Right lobe of liver (tissue), 6 donors: ENCODE results near the gene CHST1. TPM values are rescaled to one million over a fixed set of nuclear protein-coding genes. Genes with fewer than 3 reads are reported as not detected.

Source experiments
- ATAC-seq, 4 donors: fragments of 200-7000 bp; cut with Tn5 transposase; one replicate each; pipeline ENCODE4 v1.9.1; 2020; ENCODE audit warnings: mild to moderate bottlenecking in 4 of 4, moderate library complexity in 4 of 4
- DNase-seq, 3 donors: peaks; one replicate each; pipeline ENCODE4 v3.0.0-alpha.2; 2020
- H3K27ac ChIP-seq, 3 donors: fragments of 200-600 bp; one replicate each; pipeline ENCODE4 v1.8.0; 2022
- H3K27me3 ChIP-seq, 2 donors: fragments of 200-600 bp; one replicate each; pipeline ENCODE4 v1.8.0; 2022
- H3K36me3 ChIP-seq, 4 donors: fragments of 200-600 bp; sonication (generic) in 1 of 4; one replicate each; pipeline versions ENCODE4 v1.5.1 to v1.8.0; 2017 to 2022; ENCODE audit warnings: control low read depth in 1 of 4
- H3K4me1 ChIP-seq, 4 donors: fragments of 200-600 bp; sonication (generic) in 1 of 4; one replicate each; pipeline versions ENCODE4 v1.5.1 to v1.8.0; 2017 to 2022; ENCODE audit warnings: control low read depth in 1 of 4
- H3K4me3 ChIP-seq, 3 donors: fragments of 200-600 bp; one replicate each; pipeline ENCODE4 v1.8.0; 2022
- H3K9me3 ChIP-seq, 4 donors: fragments of 200-600 bp; sonication (generic) in 1 of 4; one replicate each; pipeline versions ENCODE4 v1.5.1 to v1.8.0; 2017 to 2022; ENCODE audit warnings: control low read depth in 1 of 4
- CTCF ChIP-seq, 4 donors: fragments of 200-600 bp in 3 of 4; fragments of 450-650 bp in 1 of 4; IDR thresholded peaks; one replicate each; pipeline versions ENCODE4 v1.5.1 to v1.8.0; 2016 to 2022; ENCODE audit warnings: antibody characterized with exemption in 4 of 4, mild to moderate bottlenecking in 2 of 4
- POLR2A ChIP-seq: fragments of 450-650 bp; IDR thresholded peaks from one replicate; pipeline ENCODE4 v1.6.1; 2017; ENCODE audit warnings: antibody characterized with exemption, mild to moderate bottlenecking
- WGBS: methylation state at CpG from one replicate; pipeline ENCODE4 v1.1.6; 2018; ENCODE audit warnings: low coverage, low lambda C conversion rate; ENCODE audit not compliant: insufficient coverage; ENCODE audit errors: missing lambda C conversion rate; 5-methylcytosine and 5-hydroxymethylcytosine counted together
- intact Hi-C, 2 donors: fragments of 100-400 bp; cut with DNase I; formaldehyde crosslinking; loops; one replicate each; pipeline versions ENCODE4 v1.11.2 to v1.14.1; 2022
- total RNA-seq, 6 experiments: library from RNA; depleted of rRNA in 2 of 6; stranded (reverse); fragments of >200 nt in 2 of 6; fragmentation: NEBNext Ultra II Directional in 3 of 6; extraction: Animal tissue kit (Norgen Biotek cat#: 25700) in 3 of 6; gene quantifications; one replicate each; pipeline versions ENCODE4 v1.1.0 to v1.2.4, GENCODE V29; 2016 to 2023
- donor health status: DM: no; HTN: yes; CAD: no.
- donor health status: DM: no; HTN: no; CAD: no.
- donor health status: DM: no; HTN: no; CAD: no.
- donor health status: DM: no; HTN: yes; CAD: no.
- donor health status: DM: no; HTN: yes; CAD: no.

The CHST1 gene
- total RNA-seq, 6 experiments from 2014 or later = 0.49 to 1.6 (median 0.92) TPM

GRCh38 chr11:45622861-45623260 is 42.6 kb downstream of the CHST1 start:
- intact Hi-C loops = no loop called here
- WGBS = 76% methylated on average over 2 of the region's 2 CpGs
- H3K27ac ChIP-seq = no peak overlapping the region
- no peaks in the 10 kb centered on the region for H3K27me3 ChIP-seq
- TF ChIP-seq CTCF (IDR thresholded peaks at IDR 0.05) (no peak), POLR2A (no peak)
- no peak overlapping the region for H3K4me3 ChIP-seq
- DNase-seq (no peak), ATAC-seq (no peak)
- H3K36me3 ChIP-seq = no peaks in the 10 kb centered on the region
- no peaks in the 10 kb centered on the region for H3K4me1 ChIP-seq
- no peaks in the 10 kb centered on the region for H3K9me3 ChIP-seq

GRCh38 chr11:45622283-45622682 is 43.1 kb downstream of the CHST1 start:
- TF ChIP-seq CTCF (IDR thresholded peaks at IDR 0.05) (no peak), POLR2A (no peak)
- intact Hi-C loops = no loop called here
- Histone ChIP-seq H3K36me3 (no peaks in the 10 kb centered on the region), H3K27me3 (no peaks in the 10 kb centered on the region), H3K9me3 (no peaks in the 10 kb centered on the region), H3K4me1 (no peaks in the 10 kb centered on the region), H3K27ac (no peak overlapping the region), H3K4me3 (no peak overlapping the region)
- DNase-seq (no peak), ATAC-seq (no peak)
- no CpG with 5 or more reads among the region's 2 CpGs for WGBS

GRCh38 chr11:45621588-45621987 is 43.8 kb downstream of the CHST1 start:
- H3K27me3 ChIP-seq = no peaks in the 10 kb centered on the region
- H3K9me3 ChIP-seq = no peaks in the 10 kb centered on the region
- DNase-seq = no peak
- H3K36me3 ChIP-seq = no peaks in the 10 kb centered on the region
- H3K4me3 ChIP-seq = no peak overlapping the region
- H3K4me1 ChIP-seq = no peaks in the 10 kb centered on the region
- no peak for ATAC-seq
- intact Hi-C loops = no loop called here
- H3K27ac ChIP-seq = no peak overlapping the region
- WGBS = no CpG with 5 or more reads among the region's 1 CpG
- TF ChIP-seq POLR2A (no peak), CTCF (IDR thresholded peaks at IDR 0.05) (no peak)

GRCh38 chr11:45620243-45620642 is 45.2 kb downstream of the CHST1 start:
- Histone ChIP-seq H3K27ac (no peak overlapping the region), H3K9me3 (no peaks in the 10 kb centered on the region), H3K4me1 (no peaks in the 10 kb centered on the region), H3K27me3 (no peaks in the 10 kb centered on the region), H3K36me3 (no peaks in the 10 kb centered on the region), H3K4me3 (no peak overlapping the region)
- intact Hi-C loops = no loop called here
- no peak for ATAC-seq
- no peak for DNase-seq
- WGBS = no CpG with 5 or more reads among the region's 3 CpGs
- no peak for TF ChIP-seq CTCF (IDR thresholded peaks at IDR 0.05)
- no peak for TF ChIP-seq POLR2A

- no peak overlapping the region for H3K27ac ChIP-seq
- intact Hi-C loops = no loop called here
- ATAC-seq (no peak), DNase-seq (no peak)
- H3K36me3 ChIP-seq = no peaks in the 10 kb centered on the region
- no peaks in the 10 kb centered on the region for H3K9me3 ChIP-seq
- no peaks in the 10 kb centered on the region for H3K4me1 ChIP-seq
- H3K4me3 ChIP-seq = no peak overlapping the region
- no peak for TF ChIP-seq POLR2A
- TF ChIP-seq CTCF (IDR thresholded peaks at IDR 0.05) = no peak
- H3K27me3 ChIP-seq = no peaks in the 10 kb centered on the region
These were observed 46.5 kb downstream of the CHST1 start for GRCh38 chr11:45618897-45619296.
